ENCODE data around the gene BCAS3.

DNA sequence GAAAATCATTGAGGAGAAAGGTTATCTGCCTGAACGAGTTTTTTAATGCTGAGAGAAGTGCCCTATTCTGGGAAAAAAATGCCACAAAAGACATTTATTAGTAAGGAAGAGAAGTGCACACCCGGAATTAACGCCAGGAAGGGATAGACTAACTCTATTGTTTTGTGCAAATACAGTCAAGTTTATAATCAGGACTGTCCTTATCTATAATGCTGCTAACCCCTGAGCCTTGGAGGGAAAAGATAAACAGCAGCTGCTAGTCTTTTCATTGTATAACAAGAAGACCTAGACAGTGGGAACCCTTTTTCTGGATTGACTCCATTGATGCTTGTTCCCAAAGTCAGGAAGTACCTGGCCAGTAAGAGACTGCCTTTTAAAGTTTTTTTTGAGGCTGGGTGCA is 26.5 kb downstream of the BCAS3 start:
- TF ChIP-seq, protein P1, sequence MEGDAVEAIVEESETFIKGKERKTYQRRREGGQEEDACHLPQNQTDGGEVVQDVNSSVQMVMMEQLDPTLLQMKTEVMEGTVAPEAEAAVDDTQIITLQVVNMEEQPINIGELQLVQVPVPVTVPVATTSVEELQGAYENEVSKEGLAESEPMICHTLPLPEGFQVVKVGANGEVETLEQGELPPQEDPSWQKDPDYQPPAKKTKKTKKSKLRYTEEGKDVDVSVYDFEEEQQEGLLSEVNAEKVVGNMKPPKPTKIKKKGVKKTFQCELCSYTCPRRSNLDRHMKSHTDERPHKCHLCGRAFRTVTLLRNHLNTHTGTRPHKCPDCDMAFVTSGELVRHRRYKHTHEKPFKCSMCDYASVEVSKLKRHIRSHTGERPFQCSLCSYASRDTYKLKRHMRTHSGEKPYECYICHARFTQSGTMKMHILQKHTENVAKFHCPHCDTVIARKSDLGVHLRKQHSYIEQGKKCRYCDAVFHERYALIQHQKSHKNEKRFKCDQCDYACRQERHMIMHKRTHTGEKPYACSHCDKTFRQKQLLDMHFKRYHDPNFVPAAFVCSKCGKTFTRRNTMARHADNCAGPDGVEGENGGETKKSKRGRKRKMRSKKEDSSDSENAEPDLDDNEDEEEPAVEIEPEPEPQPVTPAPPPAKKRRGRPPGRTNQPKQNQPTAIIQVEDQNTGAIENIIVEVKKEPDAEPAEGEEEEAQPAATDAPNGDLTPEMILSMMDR (conservative IDR thresholded peaks at IDR 0.05): no peak
- TF ChIP-seq ZFX (IDR thresholded peaks at IDR 0.05): no peak

All from C4-2B (cell line).